B cell (primary cell): Measurements from ENCODE around the gene TMEM131L.

Experiments
- EZH2 ChIP-seq: IDR thresholded peaks from 2 replicates; pipeline ENCODE4 v1.6.1; 2012; ENCODE audit warnings: borderline replicate concordance, low read depth, mild to moderate bottlenecking, moderate library complexity, low read length; ENCODE audit not compliant: insufficient read depth, poor library complexity, severe bottlenecking
- TF ChIP-seq, protein P1 (sequence below): fragments of 200-600 bp; IDR thresholded peaks from one replicate; pipeline ENCODE4 v1.8.0; 2022; ENCODE audit warnings: antibody characterized with exemption, mild to moderate bottlenecking

DNA sequence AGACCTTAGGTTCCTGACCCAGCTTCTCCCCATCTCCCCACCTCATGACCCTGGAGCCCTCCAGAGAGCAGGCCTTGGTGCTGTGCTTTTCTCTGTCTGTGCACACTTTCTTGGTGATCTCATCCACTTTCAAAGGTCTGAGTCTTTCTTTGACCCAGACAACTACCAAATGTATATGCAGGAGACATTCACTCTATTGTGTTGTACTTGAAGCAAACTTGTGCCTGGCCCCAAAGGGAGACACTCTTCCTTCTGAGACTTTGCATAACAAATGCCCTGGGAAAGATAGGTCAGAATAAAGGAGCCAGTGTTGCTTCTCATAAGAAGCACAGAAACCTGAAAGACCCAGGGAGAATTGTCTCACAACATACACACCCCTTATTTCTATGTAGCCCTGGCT is 163.6 kb downstream of the TMEM131L start:
- TF ChIP-seq, protein P1, sequence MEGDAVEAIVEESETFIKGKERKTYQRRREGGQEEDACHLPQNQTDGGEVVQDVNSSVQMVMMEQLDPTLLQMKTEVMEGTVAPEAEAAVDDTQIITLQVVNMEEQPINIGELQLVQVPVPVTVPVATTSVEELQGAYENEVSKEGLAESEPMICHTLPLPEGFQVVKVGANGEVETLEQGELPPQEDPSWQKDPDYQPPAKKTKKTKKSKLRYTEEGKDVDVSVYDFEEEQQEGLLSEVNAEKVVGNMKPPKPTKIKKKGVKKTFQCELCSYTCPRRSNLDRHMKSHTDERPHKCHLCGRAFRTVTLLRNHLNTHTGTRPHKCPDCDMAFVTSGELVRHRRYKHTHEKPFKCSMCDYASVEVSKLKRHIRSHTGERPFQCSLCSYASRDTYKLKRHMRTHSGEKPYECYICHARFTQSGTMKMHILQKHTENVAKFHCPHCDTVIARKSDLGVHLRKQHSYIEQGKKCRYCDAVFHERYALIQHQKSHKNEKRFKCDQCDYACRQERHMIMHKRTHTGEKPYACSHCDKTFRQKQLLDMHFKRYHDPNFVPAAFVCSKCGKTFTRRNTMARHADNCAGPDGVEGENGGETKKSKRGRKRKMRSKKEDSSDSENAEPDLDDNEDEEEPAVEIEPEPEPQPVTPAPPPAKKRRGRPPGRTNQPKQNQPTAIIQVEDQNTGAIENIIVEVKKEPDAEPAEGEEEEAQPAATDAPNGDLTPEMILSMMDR = no peak
- TF ChIP-seq EZH2 = no peak
